ENCODE measurements around the gene PRPF6.

PRPF6 gene

DNA sequence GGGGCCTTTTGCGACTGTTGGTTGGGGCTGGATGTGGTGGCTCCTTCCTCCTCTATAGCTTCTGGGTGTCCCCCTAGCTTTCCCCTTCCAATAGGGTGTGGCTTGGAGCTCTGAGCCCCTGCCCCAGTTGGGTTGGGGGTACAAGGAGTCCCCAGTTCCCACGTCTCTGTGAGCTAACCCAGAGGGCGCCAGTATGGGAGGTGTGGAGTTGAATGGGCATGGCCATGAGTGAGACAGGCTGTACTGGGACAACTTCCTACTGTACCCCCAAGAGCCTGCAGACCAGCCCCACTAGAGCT, 56.2 kb downstream of the PRPF6 start:
- DNase-seq, result no peak

DNA sequence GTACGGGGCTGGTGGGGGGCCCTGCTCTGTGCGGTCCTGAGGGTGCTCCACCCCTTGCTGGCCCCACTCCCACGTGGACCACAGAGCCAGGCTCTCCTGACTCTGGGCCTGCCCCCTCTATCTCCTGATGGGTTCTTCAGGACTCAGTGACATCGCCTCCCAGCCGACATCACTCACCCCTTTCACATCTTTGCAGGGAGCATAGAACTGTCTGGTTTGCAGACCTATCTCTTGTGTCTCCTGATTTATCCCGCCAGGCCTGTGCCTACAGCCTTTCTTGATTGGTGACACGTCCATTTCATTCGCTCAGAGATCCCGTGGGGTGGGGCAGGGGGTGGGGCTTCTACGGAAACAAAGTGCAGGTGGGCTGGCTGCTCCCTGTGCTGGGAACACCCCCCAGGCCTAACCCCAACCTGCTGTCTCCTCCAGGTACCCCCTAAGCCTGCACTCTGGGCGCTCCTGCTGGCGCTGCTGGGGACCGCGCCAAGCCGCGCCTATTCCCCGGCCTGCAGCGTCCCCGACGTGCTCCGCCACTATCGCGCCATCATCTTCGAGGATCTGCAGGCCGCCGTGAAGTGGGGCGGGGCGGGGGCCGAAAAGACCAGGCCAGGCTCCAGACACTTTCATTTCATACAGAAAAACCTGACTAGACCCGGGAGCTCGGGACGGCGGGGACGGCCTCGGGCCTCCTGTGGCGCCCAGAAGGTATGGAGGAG, 56.7 kb downstream of the PRPF6 start:
- no peak for DNase-seq

DNA sequence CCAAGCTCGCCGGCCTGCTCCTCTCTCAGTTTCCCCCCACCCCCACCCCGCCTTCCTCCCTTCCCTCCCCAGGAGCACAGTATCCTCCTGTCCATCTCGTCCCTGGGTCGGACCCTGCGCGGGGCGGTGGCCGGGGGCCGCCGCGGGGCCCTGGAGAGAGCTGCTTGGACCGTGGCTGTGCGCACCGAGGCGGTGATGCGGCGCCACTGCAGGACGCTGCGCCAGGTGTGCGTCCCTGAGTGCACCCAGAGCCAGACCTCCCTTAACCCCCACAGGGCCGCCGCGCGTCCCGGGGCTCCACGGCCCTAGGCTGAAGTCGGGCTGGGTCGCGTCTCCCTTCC, 57.3 kb downstream of the PRPF6 start:
- no peak for DNase-seq

DNA sequence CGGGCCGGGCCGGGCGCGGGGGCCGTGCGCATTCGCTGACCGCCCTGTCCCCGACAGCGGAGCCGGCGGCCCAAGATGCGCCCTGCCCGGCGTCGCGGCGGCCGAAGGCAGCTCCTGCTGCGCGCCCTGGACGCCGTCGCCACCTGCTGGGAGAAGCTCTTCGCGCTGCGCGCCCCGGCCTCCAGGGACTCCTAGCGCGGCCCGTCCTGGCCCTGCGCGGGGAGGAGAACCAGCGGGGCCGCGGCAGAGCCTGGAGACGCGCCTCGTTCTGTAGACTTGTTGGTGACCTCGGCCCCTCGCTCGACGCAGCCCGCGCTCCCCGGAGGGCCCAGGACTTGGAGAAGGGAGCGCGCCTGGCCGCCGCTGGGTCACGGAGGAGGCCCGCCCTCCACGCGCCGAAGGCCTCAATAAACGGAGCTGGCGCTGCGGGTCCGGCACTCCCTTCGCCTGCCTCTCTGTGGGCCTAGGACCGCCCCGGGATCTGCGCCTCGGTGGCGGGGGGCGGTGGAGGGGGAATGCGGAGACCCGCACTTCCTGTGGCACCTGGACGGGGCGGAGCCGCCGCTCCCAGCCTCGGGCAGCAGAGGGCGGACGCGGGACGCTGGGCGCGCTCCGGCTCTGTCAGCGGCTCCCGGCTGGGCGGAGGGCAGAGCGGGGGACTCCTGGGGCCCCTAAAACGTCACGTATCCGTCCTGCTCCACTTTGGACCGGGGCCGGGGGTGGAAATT, 57.8 kb downstream of the PRPF6 start:
- DNase-seq, result peak; percentile 50

DNA sequence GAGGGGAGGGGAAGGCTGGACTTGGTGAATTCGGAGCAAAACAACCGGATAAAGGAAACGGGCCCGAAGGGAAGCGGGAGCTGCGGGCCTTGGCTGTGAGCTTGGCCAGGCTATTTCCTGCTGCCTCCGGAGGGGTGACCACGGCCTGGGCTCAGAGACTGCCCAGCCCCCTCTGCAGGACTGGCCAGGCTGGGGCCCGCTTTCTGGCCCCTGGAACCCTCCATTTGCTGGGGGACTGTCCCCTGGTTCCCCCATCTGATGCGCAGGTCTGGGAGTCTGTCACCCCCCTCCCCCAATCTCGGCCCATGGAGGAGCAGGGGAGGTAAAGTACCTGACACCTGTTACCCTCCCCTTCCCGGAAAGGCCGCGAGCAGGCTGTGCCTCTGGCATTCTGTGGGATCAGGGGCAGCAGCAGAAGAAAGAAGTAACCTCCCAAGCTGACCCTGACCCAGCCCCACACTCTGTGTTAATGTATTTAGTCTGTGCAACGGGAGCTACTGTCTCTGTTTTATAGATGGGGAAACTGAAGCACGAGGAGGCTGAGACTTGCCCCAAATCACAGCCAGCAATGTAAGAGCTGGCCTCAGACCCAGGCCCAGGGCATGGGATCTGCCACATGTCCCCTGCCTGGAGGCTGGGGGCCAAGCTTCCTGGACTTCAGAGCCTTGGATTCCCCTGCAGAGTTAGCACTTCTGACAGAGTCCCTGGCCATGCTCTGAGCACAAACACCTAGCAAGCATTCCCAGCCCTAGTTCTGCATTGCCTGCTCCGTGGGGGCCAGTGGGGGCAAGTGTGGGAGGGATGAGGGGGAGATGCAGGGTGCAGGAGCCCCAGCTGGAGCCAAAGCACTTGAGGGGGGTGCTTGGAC, 58.6 kb downstream of the PRPF6 start:
- no peak for DNase-seq

DNA sequence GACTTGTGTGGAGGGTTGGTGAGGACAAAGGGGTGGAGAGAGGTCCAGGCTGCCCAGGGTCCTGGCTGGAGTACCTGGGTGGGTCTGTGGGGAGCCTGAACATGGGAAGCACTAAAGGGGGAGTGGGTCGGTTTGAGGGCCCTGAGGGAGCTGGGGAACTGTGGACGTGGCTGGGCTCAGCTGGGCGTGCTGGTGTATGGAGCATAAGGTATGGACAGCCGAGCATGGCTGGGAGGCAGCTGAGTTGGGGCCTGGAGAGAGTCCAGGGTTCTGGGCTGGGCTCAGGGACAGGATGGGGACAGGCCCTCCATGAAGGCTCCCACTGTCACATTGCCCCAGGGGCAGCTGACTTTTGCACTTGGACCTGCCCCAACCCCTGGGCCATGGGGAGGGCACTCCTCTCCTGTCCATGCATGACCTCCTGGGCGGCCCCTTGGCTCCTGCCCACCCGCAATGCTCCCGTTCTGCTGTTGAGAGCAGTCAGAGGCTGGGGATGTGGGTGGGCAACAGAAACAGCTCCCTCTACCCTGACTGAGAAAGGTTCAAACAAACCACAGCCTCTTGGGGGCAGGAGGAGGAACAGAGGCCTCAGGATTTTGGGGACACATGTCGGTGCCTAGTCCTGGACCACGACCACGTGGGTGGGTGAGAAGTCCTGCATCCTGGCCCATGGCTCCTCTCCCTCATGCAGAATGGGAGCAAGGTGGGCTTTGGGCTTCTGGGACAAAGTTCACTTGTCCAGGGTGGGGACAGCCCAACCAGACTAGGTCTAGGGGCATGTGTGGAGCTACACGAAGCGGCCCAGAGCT, 59.5 kb downstream of the PRPF6 start:
- DNase-seq, result no peak

DNA sequence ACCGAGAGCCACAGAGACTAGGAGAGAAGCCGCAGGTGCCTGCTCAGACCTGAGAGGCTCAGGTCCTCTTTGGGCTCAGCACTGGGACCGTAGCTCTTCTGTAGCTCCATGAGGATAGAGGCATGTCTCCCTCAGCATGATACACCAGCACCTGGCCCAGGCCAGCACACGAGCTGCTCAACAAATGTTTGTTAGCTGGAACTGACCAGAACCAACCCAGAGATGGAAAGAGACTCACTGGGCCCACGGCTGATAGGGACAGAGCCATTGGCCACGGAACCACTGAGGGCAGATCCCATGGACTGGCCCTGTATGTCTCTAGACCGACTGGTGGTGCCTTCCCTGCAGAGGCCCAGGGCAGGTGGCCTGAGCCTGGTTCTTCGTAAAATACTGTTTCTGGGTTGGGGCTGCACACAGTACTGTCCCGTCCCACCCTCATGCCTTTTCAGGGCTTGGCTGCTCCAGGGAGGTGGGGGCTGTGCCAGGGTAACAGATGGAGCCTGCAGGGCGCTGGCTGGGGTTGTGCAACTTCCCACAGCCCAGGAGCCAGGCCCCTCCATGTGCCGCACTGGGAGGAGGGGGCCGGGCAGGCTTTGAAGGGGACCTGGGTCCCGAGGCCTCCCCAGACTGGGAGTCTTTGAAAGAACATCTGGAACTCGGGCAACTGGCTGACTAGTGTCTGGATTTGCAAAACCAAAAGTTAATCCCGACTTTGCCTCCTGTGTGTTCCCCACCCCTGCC, 60.3 kb downstream of the PRPF6 start:
- no peak for DNase-seq

DNA sequence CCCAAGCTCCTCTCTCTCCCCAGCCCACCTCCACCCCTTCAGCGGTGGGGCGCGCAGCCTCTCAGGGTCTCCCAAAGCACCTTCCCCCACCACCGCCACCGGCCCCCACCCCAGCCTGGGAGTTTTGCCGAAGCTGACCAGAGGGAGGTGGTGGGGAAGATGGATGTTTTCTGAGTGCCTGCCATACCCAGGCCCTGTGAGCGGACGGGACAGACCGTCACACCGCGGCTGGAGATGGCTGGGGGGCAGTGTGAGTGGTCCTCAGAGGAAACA, 60.8 kb downstream of the PRPF6 start:
- DNase-seq, result no peak

DNA sequence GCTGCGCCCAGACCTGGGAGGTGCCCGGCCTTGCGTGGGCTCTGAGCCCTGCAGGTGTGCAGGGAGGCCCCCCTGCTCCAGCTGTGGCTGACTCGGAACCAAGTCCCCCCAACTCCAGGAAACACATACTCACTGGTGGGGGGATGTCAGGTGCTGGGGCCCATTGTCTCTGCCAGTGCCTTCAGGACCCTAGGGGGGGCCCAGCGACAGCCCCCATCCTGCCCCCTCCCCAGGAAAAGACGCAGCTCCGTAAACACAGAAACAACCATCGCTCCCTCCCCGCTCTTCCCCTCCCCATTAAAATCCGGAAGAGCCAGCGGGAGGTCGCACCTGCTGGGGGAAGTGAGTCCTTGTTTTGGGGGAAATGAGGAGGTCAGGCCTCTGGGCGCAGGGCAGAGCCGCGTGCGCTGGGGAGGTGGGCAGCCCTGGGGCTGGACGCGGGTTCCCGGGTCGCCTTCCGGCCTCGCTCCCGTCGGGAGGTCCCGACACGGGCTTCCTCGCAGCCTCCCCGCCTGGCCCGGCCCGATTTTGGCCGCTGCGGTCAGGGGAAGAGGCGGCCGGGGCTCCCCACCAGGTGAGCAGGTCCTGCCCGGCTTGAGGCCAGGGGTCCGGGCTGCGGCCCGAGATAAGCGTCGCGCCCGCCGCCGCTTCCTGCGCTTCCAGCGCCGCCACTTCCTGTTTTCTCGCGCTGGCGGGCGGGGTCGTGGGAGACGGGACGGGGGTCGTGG, 61.3 kb downstream of the PRPF6 start:
- no peak for DNase-seq

DNA sequence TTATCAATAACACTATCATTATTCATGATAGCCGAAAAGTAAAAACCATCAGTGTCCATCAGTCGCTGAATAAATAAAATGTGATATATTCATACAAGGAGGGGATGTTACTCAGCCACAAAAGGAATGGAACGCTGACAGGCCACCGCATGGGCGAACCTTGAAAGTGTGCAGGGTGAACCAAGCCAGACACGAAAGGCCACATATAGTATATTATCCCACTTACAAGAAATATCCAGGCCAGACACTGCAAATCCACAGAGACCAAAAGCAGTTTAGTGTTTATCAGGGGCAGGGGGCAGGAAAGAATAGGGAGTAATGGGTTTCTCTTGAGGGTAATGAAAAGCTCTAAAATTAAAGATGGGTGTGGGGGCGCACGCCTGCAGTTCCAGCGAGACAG, 62.8 kb downstream of the PRPF6 start:
- no peak for DNase-seq

DNA sequence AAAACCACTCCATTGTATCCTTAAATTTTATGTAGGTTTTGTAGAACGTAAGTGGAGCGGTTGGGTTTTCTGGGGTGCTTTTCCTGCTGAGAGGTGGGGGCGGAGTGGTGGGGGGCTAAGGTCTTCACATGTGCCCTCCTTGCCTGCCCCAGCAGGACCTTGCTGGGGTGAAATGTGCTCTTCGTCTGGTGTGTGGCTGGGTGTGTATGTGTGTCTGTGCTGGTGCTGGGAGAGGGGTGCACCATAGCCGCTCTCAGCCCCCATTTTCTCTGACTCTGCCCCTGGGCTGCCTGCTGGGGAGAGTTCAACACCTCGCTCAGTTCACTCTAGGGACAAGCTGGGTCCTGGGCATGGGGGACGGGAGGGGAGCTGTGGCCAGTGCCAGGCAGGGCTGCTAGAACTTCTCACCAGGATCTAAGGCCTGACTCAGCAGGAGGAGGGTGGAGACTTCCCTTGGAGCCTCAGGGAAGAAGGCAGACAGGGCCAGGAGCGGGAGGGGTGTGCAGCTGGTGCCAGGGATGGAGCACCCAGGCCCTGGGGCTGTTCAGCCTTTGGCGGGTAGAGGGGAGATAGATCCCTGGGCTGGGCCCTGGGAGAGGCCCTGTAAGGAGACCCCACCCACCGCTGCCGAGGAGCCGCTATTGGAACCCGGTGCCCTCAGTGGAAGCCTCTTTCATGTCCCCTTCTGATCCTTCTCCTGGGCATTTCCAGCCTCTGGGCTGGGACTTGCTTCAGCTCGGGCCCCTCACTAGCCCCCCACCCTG, 63.7 kb downstream of the PRPF6 start:
- peak; percentile 24 for DNase-seq

DNA sequence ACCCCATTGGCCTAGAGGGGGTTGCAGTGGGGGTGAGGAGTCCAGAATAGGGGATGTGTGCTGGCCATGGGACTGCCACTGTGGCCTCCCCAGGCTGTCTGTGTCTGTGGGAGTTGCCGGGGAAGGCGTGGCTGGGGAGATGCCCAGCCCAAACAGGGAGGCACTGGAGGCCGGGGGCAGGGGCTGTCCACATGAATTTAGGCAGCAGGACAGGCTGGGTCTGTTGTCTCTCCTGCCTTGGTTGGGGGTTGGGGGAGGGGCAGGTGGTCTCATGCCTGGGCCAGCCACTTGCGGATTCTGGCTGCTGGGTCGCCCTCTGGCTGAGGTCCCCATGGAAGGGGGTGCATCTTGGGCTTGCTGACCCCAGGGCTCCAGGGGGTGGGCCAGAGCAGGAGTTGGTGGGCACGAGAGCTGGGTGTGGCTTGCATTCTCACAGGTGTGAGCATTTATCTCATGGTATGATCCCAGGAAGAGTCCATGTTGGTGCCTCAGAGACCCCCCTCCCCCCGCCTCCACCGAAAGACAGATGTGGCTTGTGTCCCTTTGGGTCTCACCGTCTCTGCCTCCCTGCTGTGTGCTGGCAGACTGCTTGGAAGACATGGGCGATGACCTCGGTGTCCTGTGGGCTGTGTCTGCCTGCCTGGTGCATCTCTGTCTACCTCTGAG, 64.5 kb downstream of the PRPF6 start:
- DNase-seq, result no peak

DNA sequence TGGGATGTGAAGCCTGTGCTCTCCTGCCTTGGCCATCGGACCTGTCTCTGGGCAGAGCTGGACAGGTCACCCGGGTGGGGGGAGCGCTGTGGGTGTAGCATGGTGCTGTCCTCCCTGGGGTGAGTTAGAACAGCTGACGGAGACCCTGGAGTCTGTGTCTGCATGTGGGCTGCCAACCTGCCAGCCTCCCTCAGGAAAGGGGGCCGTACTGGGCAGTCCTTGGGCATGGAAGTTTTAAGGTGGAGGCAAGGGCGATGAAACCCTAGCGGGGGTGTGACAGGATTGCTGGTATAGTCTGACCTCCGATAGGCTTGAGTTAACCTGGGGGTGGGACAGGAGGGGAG, 66.1 kb downstream of the PRPF6 start:
- no peak for DNase-seq

DNA sequence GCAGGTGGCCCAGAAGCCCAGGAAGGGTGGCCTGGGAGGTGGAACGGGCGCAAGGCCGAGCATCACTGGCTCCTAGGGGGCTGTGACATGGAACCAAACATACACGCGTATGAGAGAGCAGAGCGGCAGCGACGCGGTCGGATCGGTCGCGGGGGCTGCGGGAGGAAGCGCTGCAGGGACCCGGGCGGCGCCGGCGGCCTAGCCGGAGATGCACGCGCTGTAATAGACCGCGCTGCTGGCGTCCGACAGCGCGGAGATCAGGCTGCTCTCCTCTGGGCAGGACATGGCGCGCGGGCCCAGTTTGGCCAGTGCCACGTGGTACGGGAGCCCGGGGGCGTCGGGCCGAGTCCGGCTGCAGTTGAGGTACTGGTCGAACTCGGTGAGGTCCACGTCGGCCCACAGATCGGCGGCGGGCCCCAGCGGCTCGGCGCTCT, 67.1 kb downstream of the PRPF6 start:
- no peak for DNase-seq

DNA sequence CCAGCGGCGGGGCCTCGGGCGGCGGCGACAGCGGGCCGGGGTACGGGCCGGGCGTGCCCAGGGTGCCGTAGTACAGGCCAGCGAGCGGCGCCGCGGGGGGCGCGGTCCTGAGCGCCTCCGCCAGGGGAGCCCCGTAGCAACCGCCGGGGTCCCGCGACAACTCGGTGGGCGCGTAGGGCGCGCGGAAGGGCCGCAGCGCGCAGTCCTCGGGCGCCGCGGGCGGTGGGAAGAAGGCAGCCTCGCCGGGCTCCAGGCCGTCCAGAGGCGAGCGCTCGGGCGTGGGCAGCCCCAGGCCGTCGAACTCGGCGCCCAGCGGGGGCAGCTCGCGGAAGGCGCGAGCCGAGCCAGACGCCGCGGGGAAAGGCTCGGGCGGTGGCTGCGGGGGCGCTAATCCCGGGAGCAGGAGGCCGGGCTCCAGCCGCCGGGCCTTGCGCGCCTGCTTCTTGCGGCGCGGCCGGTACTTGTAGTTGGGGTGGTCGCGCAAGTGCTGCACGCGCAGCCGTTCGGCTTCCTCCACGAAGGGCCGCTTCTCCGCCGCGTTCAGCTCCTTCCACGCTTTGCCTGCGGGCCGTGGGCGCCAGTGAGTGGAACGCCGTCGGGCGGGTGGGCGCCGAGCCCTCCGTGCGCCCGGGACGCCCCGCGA, 67.6 kb downstream of the PRPF6 start:
- DNase-seq, result no peak

DNA sequence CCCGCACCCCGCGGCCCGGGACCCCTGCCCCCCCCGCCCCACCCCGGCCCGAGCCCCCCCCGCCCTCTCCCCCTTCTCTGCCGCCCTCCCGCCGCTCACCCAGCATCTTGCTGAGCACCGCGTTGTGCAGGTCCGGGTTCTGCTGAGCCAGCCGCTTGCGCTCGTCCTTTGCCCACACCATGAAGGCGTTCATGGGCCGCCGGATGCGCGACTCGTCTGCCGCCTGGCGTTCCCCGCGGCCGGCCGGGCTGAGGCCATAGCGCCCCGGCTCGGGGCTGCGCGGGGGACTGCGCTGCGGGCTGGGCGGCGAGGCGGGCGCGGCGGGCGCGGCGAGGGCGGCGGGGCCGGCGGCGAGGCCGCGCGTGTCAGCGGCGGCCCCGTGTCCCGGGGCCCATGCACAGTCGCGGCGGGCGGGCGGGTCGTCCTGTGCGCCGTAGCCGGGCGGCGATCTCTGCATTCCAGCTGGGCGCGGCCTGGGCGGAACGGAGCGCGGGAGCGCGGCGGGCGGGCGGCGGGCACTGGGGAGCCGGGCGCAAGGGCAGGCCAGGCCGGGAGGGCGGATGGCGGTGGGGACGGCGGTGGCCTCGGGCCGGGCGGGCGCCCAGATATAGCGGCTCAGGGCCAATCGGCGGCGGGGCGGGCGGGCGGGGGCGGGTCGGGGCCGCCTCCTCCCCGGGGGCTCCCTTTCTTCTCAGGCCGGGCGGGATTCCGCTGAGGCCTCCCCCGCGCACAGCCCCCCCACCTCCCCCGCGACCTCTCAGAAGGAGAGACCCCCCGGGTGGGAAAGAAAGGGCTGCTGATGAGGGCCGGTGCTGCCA, 68.3 kb downstream of the PRPF6 start, which contains the start of gene SOX18:
SOX18 (minus strand) TSS at position 580 of the 818 bp plus-strand sequence; CDS start at position 457, 123 bp downstream.
- no peak for DNase-seq

DNA sequence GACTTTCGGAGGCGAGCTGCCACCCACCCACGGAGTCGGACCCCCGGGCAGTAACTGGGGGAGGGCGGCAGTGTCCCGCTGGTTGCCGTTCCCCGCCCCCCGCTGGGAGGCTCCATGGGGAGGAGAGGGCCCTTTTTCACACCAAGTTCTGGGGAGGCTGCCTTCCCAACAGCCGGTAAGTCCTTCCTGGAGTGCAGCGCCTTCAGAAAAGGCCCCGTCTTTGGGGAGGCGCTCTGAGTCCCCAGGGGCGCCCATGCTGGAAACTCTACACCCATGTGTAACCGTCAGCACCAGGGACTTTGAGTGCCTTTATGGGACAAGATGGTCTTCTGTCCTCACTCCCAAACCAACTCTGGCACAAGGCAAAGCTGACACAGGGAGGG, 68.9 kb downstream of the PRPF6 start:
- DNase-seq, result no peak

DNA sequence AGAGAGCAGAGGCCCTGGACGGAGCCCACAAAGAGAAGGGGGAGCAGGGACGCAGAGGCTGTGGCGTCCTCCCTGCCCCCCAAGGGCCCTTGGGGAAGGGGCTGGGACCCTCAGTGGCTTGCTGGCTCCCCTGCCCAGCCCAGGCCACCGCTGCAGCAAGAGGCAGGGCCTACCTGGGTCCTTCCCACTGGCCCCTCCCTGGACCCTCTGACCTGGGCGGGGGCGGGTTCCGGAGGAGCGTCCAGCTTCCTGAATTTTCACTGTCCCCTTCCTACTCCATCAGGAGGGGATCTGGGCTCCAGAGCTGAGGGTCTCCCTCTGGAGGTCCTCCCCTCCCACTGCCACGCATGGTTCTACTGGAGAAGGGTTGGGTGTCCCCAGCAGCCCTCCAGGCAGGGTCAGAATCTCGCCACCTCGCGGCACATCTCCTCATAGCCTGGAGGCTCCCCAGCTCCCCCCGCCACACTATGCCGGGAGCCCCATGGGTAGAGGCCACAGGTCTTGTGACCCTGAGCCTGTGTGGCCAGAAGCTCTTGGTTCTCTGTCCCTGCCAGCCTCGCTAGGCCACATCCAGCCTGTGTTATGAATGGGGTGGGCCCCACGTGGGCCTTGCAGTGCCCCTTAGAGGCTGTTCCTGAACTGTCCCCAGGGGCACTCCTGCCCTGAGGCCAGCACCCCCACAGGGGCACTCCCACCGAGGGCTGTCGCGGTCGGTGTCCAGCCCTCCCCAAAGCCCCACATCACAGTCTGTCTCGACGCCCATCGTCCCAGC, 69.5 kb downstream of the PRPF6 start:
- DNase-seq, result no peak

All from T1000 (cell line).